H1 (cell line): Measurements from ENCODE around the gene KCNJ5. TPM values are rescaled to one million over a fixed set of nuclear protein-coding genes. Genes with fewer than 3 reads are reported as not detected.

Source experiments
- CTCF ChIA-PET: fragments of 300-600 bp; sonication (Branson Sonifier 250); formaldehyde crosslinking; loops from one replicate; lab custom pipeline; 2021; ENCODE audit not compliant: partially characterized antibody; lab: Charles Lee
- POLR2A ChIA-PET: fragments of 300-600 bp; sonication (Branson Sonifier 250); formaldehyde crosslinking; loops from one replicate; lab custom pipeline; 2021; ENCODE audit warnings: inconsistent platforms; ENCODE audit not compliant: partially characterized antibody; lab: Charles Lee
- DNase-seq, 2 experiments: peaks; one replicate each; pipeline versions ENCODE4 v3.0.0 to v3.0.0-alpha.2; 2010 to 2022; ENCODE audit warnings: low spot score in 2 of 2, low read depth in 1 of 2, mixed read lengths in 1 of 2
- FAIRE-seq: peaks from 2 replicates; lab custom pipeline; 2011; peaks lifted over from hg19 to GRCh38; lab: Jason Lieb, UNC
- H2AFZ ChIP-seq: 2 replicates; pipeline ENCODE4 v1.8.1; 2012; ENCODE audit warnings: low read length, inconsistent platforms
- H2AK5ac ChIP-seq: 2 replicates; pipeline ENCODE4 v1.6.1; 2013; ENCODE audit warnings: low read depth, low read length
- H2BK120ac ChIP-seq: replicated peaks from 2 replicates; pipeline ENCODE3; 2013; ENCODE audit warnings: low read depth, low read length, inconsistent platforms
- H2BK12ac ChIP-seq: 2 replicates; pipeline ENCODE4 v1.6.1; 2013; ENCODE audit warnings: low read depth, low read length
- H2BK15ac ChIP-seq: 2 replicates; pipeline ENCODE4 v1.6.1; 2013; ENCODE audit warnings: low read length
- H2BK20ac ChIP-seq: 2 replicates; pipeline ENCODE4 v1.6.1; 2013; ENCODE audit warnings: low read length
- H2BK5ac ChIP-seq: 2 replicates; pipeline ENCODE4 v1.6.1; 2013; ENCODE audit warnings: low read depth, low read length
- H3K14ac ChIP-seq: 2 replicates; pipeline ENCODE4 v1.6.1; 2013; ENCODE audit warnings: inconsistent platforms; ENCODE audit not compliant: insufficient read length
- H3K18ac ChIP-seq: 2 replicates; pipeline ENCODE4 v1.6.1; 2013; ENCODE audit warnings: low read length; ENCODE audit errors: extremely low read depth
- H3K23ac ChIP-seq: 2 replicates; pipeline ENCODE4 v1.6.1; 2013; ENCODE audit warnings: inconsistent platforms; ENCODE audit not compliant: insufficient read length
- H3K23me2 ChIP-seq: 2 replicates; pipeline ENCODE4 v1.6.1; 2013; ENCODE audit warnings: low read depth, low read length
- H3K27ac ChIP-seq: 2 replicates; pipeline ENCODE4 v1.6.1; 2011; ENCODE audit warnings: low read depth, low read length, inconsistent platforms
- H3K27me3 ChIP-seq, 4 experiments: replicated peaks in 1 of 4; 1 replicate in 1 of 4; 2 replicates in 3 of 4; pipeline versions ENCODE4 v1.6.1 to v1.8.1; 2011 to 2013; ENCODE audit warnings: low read length in 3 of 4, mild to moderate bottlenecking in 3 of 4, inconsistent platforms in 2 of 4, mixed read lengths in 2 of 4, moderate library complexity in 1 of 4; ENCODE audit not compliant: control insufficient read depth in 3 of 4, insufficient read depth in 3 of 4; ENCODE audit errors: extremely low read depth in 1 of 4
- H3K36me3 ChIP-seq, 4 experiments: 2 replicates each; pipeline versions ENCODE4 v1.6.1 to v1.8.1; 2011 to 2013; ENCODE audit warnings: mild to moderate bottlenecking in 4 of 4, low read length in 3 of 4, moderate library complexity in 2 of 4, control low read depth in 1 of 4, inconsistent platforms in 1 of 4; ENCODE audit not compliant: insufficient read depth in 4 of 4, control insufficient read depth in 2 of 4
- H3K4ac ChIP-seq: replicated peaks from 2 replicates; pipeline ENCODE3; 2013; ENCODE audit warnings: low read length, low read depth, mixed read lengths, inconsistent platforms; ENCODE audit not compliant: insufficient read length
- H3K4me1 ChIP-seq, 4 experiments: replicated peaks in 1 of 4; 1 replicate in 1 of 4; 2 replicates in 3 of 4; pipeline versions ENCODE4 v1.6.1 to v1.8.1; 2011 to 2013; ENCODE audit warnings: low read length in 3 of 4, inconsistent platforms in 2 of 4, mixed read lengths in 1 of 4; ENCODE audit not compliant: insufficient read depth in 4 of 4, control insufficient read depth in 3 of 4
- H3K4me2 ChIP-seq, 2 experiments: 2 replicates each; pipeline versions ENCODE4 v1.6.1 to v1.8.1; 2011 to 2013; ENCODE audit warnings: low read depth in 2 of 2, low read length in 2 of 2, control low read depth in 1 of 2, inconsistent platforms in 1 of 2, mild to moderate bottlenecking in 1 of 2; ENCODE audit not compliant: insufficient read depth in 1 of 2
- H3K4me3 ChIP-seq, 4 experiments: fragments of 200-600, 300-600 bp in 1 of 4; sonication (generic), shearing (Covaris generic), sonication (Bioruptor Twin) in 1 of 4; 2 replicates each; pipeline versions ENCODE4 v1.5.1 to v1.8.1; 2011 to 2016; ENCODE audit warnings: low read length in 4 of 4, low read depth in 3 of 4, control low read depth in 2 of 4, inconsistent platforms in 2 of 4, mild to moderate bottlenecking in 2 of 4, mixed read lengths in 1 of 4, moderate library complexity in 1 of 4; ENCODE audit not compliant: insufficient read depth in 2 of 4; ENCODE audit errors: extremely low read depth in 1 of 4
- H3K56ac ChIP-seq: replicated peaks from 2 replicates; pipeline ENCODE3; 2013; ENCODE audit warnings: low read depth, mild to moderate bottlenecking, mixed read lengths, low read length, inconsistent platforms; ENCODE audit not compliant: insufficient read length
- H3K79me1 ChIP-seq: 2 replicates; pipeline ENCODE4 v1.6.1; 2013; ENCODE audit warnings: low read depth, low read length, control low read depth
- H3K79me2 ChIP-seq, 2 experiments: 2 replicates each; pipeline versions ENCODE4 v1.6.1 to v1.8.1; 2012 to 2013; ENCODE audit warnings: low read length in 2 of 2, mild to moderate bottlenecking in 2 of 2, inconsistent platforms in 1 of 2; ENCODE audit not compliant: insufficient read depth in 2 of 2, control insufficient read depth in 1 of 2
- H3K9ac ChIP-seq, 4 experiments: replicated peaks in 1 of 4; 1 replicate in 1 of 4; 2 replicates in 3 of 4; pipeline versions ENCODE4 v1.6.1 to v1.8.1; 2011 to 2013; ENCODE audit warnings: low read depth in 3 of 4, low read length in 3 of 4, control low read depth in 2 of 4, mild to moderate bottlenecking in 2 of 4, moderate library complexity in 2 of 4, inconsistent platforms in 1 of 4; ENCODE audit errors: extremely low read depth in 1 of 4
- H3K9me3 ChIP-seq, 2 experiments: 2 replicates each; pipeline versions ENCODE4 v1.6.1 to v1.8.1; 2012 to 2013; ENCODE audit warnings: mild to moderate bottlenecking in 2 of 2, moderate library complexity in 2 of 2, control low read depth in 1 of 2, inconsistent platforms in 1 of 2, low read depth in 1 of 2, low read length in 1 of 2, mixed read lengths in 1 of 2; ENCODE audit not compliant: insufficient read depth in 2 of 2
- H4K20me1 ChIP-seq, 2 experiments: replicated peaks in 1 of 2; 2 replicates each; pipeline versions ENCODE3 to v1.8.1; 2011 to 2013; ENCODE audit warnings: inconsistent platforms in 2 of 2, low read length in 2 of 2, mild to moderate bottlenecking in 1 of 2; ENCODE audit not compliant: insufficient read depth in 2 of 2, control insufficient read depth in 1 of 2
- H4K5ac ChIP-seq: 2 replicates; pipeline ENCODE4 v1.6.1; 2013; ENCODE audit warnings: low read length, low read depth, mixed read lengths, inconsistent platforms; ENCODE audit not compliant: insufficient read length
- H4K8ac ChIP-seq: 2 replicates; pipeline ENCODE4 v1.8.0; 2013; ENCODE audit warnings: mild to moderate bottlenecking, moderate library complexity, low read length, inconsistent platforms; ENCODE audit not compliant: insufficient read depth; ENCODE audit errors: extremely low read depth
- H4K91ac ChIP-seq: replicated peaks from 2 replicates; pipeline ENCODE3; 2013; ENCODE audit warnings: low read length, mixed read lengths, inconsistent platforms; ENCODE audit not compliant: insufficient read length
- CHD1 ChIP-seq: IDR thresholded peaks from 2 replicates; pipeline ENCODE4 v1.6.1; 2012; ENCODE audit warnings: low read depth, low read length, improper control_type of control experiment
- EZH2 ChIP-seq: fragments of 200-600 bp; sonication (generic); IDR thresholded peaks from 2 replicates; pipeline ENCODE4 v1.7.1; 2012; ENCODE audit warnings: low read depth, mild to moderate bottlenecking, moderate library complexity, low read length, inconsistent platforms; ENCODE audit not compliant: severe bottlenecking
- SRF ChIP-seq: IDR thresholded peaks from 2 replicates; pipeline ENCODE4 v1.6.1; 2011; ENCODE audit warnings: mild to moderate bottlenecking, low read depth, low read length, moderate library complexity
- SUZ12 ChIP-seq: fragments of 200-600 bp; sonication (generic); IDR thresholded peaks from 2 replicates; pipeline ENCODE4 v1.6.1; 2012; ENCODE audit warnings: mild to moderate bottlenecking, inconsistent platforms, low read length, moderate library complexity, mixed read lengths
- WGBS, 2 experiments: shearing (Covaris generic) in 1 of 2; methylation state at CpG; one replicate each; pipeline versions ENCODE4 v1.1.6 to v1.1.7; 2013 to 2015; ENCODE audit warnings: low lambda C conversion rate in 2 of 2, mixed read lengths in 2 of 2, inconsistent platforms in 1 of 2, low coverage in 1 of 2, missing lambda C conversion rate in 1 of 2; ENCODE audit not compliant: insufficient replicate concordance in 2 of 2, insufficient coverage in 1 of 2, insufficient read length in 1 of 2; ENCODE audit errors: extremely low coverage in 1 of 2, missing lambda C conversion rate in 1 of 2; 5-methylcytosine and 5-hydroxymethylcytosine counted together
- polyA plus RNA-seq, 7 experiments: library from polyadenylated mRNA; depleted of rRNA in 3 of 7; stranded (reverse) in 5 of 7; unstranded in 2 of 7; fragments of >200 nt in 5 of 7; fragments of 200-250 nt in 2 of 7; gene quantifications; 1 replicate in 5 of 7; 2 replicates in 1 of 7; 4 replicates in 1 of 7; pipeline versions ENCODE4 v1.2.1 to v1.2.3, GENCODE V29; 2011 to 2013; ENCODE audit warnings: missing spikeins in 2 of 7, mixed read lengths in 2 of 7
- total RNA-seq: library from RNA; stranded (reverse); fragmentation: NEBNext Ultra II Directional; extraction: Animal tissue kit (Norgen Biotek cat#: 25700); gene quantifications from 2 replicates; pipeline ENCODE4 v1.2.1, GENCODE V29; 2021

Gene KCNJ5
- total and polyA plus RNA-seq, 2 of the 8 experiments (the other 6 are each of a cell fraction or from before 2014, with no cell fraction given) = 0.05 TPM; not detected in 1

GRCh38 chr11:128890216-128890542 lies 977 bp upstream of the KCNJ5 start:
- Histone ChIP-seq H4K20me1 (peaks cover 0 to 3% of the 10 kb centered on the region in 2 experiments), H3K27me3 (peaks cover 35 to 82% (median 81%) of the 10 kb centered on the region in 4 experiments), H3K23ac (no peak overlapping the region), H4K91ac (no peak overlapping the region), H3K4ac (no peak overlapping the region), H4K8ac (no peak overlapping the region), H3K14ac (no peak overlapping the region), H2AFZ (no peak overlapping the region), H3K18ac (no peak overlapping the region), H2BK20ac (no peak overlapping the region), H2BK12ac (no peak overlapping the region), H2BK5ac (no peak overlapping the region), H3K27ac (no peak overlapping the region), H3K4me3 (peak overlapping the region; percentile 35 to 67 (median 50)), H3K56ac (no peak overlapping the region), H3K23me2 (peaks cover 7% of the 10 kb centered on the region), H3K4me2 (peak overlapping the region; percentile 86 to 99), H3K4me1 (peaks cover 4 to 15% (median 12%) of the 10 kb centered on the region in 4 experiments; a peak in 6 of 7 replicates), H3K9ac (no peak overlapping the region), H3K9me3 (no peaks in the 10 kb centered on the region), H3K79me1 (no peaks in the 10 kb centered on the region), H3K36me3 (no peaks in the 10 kb centered on the region), H2AK5ac (0 out of 2 replicates have a peak overlapping the region, but pooled peaks have one; percentile 29), H3K79me2 (no peaks in the 10 kb centered on the region), H2BK120ac (no peak overlapping the region), H2BK15ac (no peak overlapping the region), H4K5ac (no peak overlapping the region)
- ChIA-PET CTCF (interaction anchor here (0.7 to 13.1 kb wide), 5 partner anchors 18 to 789 kb away, joined by 3 to 473 read pairs (median 243); partner anchors contain the start of gene TP53AIP1), POLR2A (interaction anchor here (0.9 to 2.6 kb wide), 4 partner anchors 12 to 484 kb away, joined by 3 to 19 read pairs (median 4); no protein-coding TSS in a partner anchor)
- FAIRE-seq (no peak), DNase-seq (peak in 1 of 2 experiments; percentile 77)
- WGBS, 2 experiments = 5% methylated on average over 7 of the region's 9 CpGs; no CpG with 5 or more reads in 1 of the 2 experiments
- TF ChIP-seq EZH2 (peak; percentile 86), CHD1 (no peak), SUZ12 (peak; percentile 91; the same call in 1 of the 2 replicates), SRF (no peak)
